ENCODE measurements around the gene SUFU.

The SUFU gene

DNA sequence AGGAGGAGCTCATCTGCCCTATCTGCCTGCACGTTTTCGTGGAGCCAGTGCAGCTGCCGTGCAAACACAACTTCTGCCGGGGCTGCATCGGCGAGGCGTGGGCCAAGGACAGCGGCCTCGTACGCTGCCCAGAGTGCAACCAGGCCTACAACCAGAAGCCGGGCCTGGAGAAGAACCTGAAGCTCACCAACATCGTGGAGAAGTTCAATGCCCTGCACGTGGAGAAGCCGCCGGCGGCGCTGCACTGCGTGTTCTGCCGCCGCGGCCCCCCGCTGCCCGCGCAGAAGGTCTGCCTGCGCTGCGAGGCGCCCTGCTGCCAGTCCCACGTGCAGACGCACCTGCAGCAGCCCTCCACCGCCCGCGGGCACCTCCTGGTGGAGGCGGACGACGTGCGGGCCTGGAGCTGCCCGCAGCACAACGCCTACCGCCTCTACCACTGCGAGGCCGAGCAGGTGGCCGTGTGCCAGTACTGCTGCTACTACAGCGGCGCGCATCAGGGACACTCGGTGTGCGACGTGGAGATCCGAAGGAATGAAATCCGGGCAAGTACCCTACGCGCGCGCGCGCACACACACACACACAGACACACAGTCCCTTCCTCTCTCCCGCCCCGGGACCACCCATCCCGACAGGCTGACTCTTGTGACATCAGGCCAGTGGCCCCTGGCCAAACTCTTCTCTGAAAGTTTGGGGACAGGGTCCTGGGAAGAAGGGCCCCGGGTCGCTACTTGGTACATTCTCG, 141.0 kb downstream of the SUFU start:
- H3K27me3 ChIP-seq (ENCODE audit: control insufficient read depth in 3 of 3, insufficient read depth in 3 of 3, low read depth in 1 of 3, low read length in 3 of 3) = no peaks in the 10 kb centered on the region
- peak overlapping the region; percentile 96 for H2BK15ac ChIP-seq (ENCODE audit: low read length)
- H3K36me3 ChIP-seq (replicated peaks in 1 of 2; ENCODE audit: control insufficient read depth in 2 of 2, insufficient read depth in 2 of 2, low read length in 2 of 2) = peaks cover 2 to 26% of the 10 kb centered on the region in 2 donors
- no peak overlapping the region for H2AFZ ChIP-seq (ENCODE audit: low read length)
- H3K9me3 ChIP-seq (replicated peaks in 1 of 2; ENCODE audit: control insufficient read depth in 2 of 2, insufficient read depth in 1 of 2, low read depth in 1 of 2, low read length in 2 of 2) = no peaks in the 10 kb centered on the region
- H4K8ac ChIP-seq (ENCODE audit: low read depth, low read length) = no peak overlapping the region
- WGBS, 2 donors (ENCODE audit: extremely low coverage in 2 of 2, insufficient read length in 2 of 2, insufficient replicate concordance in 1 of 2) = no CpG with 5 or more reads among the region's 62 CpGs
- peak overlapping the region; percentile 100 for H3K18ac ChIP-seq (ENCODE audit: low read length)
- peak overlapping the region; percentile 99 for H3K4ac ChIP-seq (ENCODE audit: low read length)
- H3K4me2 ChIP-seq (ENCODE audit: insufficient read depth, low read length, poor library complexity, severe bottlenecking) = peak overlapping the region; percentile 98
- H3K27ac ChIP-seq (replicated peaks; ENCODE audit: low read length) = no peak overlapping the region
- H3K4me1 ChIP-seq (ENCODE audit: control insufficient read depth in 2 of 2, insufficient read depth in 1 of 2, low read depth in 1 of 2, low read length in 2 of 2) = peaks cover 35 to 38% of the 10 kb centered on the region in 2 donors
- H2BK120ac ChIP-seq (ENCODE audit: low read depth, low read length) = peak overlapping the region; percentile 95
- H2BK12ac ChIP-seq (ENCODE audit: low read length) = peak overlapping the region; percentile 75
- H3K23ac ChIP-seq (ENCODE audit: low read depth, low read length, poor library complexity) = peak overlapping the region; percentile 94
- peak overlapping the region; percentile 99 for H2AK5ac ChIP-seq (ENCODE audit: low read depth, low read length)
- H3K4me3 ChIP-seq (ENCODE audit: low read length in 2 of 2) = peak overlapping the region; percentile 82 to 90
- DNase-seq (ENCODE audit: low spot score) = peak; percentile 62
- H3K14ac ChIP-seq (ENCODE audit: low read length) = peak overlapping the region; percentile 99
- peak overlapping the region; percentile 99 for H3K9ac ChIP-seq (ENCODE audit: low read depth, low read length, poor library complexity)
- peaks cover 22% of the 10 kb centered on the region for H3K79me1 ChIP-seq (ENCODE audit: low read depth, low read length)
- no peak overlapping the region for H4K91ac ChIP-seq (ENCODE audit: low read depth, low read length, poor library complexity)
- H2BK5ac ChIP-seq (ENCODE audit: low read length) = peak overlapping the region; percentile 71

GRCh38 chr10:102645388-102645740, 141.6 kb downstream of the SUFU start:
- WGBS, 2 donors (ENCODE audit: extremely low coverage in 2 of 2, insufficient read length in 2 of 2, insufficient replicate concordance in 1 of 2) = no CpG with 5 or more reads among the region's 12 CpGs

DNA sequence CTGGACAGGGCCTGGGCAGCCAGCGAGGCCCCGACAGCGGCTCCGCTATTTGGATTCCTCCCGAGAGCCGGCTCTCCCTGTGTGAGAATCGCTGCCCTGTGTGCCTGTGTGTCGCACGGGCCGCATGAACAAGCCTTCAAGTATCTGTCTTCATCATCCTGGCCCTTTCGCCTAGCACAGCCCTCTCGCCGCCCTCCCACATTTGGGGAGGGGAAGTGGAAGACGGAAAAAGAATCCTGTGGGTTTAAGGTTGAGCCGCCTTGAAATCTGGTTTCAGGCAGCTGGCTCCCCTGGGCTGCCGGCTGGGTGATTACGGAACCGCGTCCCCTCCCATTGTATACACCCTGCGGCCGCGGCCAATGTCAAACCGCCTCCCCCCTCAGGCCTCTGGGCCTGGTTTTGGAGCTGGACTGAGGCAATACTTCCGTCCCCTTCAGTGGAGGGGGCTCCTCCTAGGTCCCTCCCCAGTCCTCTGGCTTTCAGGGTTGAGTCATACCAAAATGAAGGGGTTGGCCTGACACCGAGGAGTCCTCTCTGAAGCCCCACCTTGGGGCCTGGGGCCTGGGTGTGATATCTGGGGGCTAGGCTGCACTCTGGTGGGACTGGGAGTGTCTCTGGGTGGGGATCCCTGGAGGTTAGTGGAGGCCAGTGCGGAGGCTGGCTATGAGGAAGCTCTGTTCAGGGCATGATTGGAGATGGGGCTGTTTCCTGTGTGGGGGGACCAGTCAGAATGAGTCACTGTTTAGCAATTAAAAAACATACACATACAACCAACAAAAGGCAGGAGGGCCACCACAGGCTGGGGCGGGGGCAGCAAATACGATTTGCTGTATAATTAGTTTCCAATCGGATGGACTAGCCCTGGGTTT, 142.2 kb downstream of the SUFU start:
- Histone ChIP-seq H2BK5ac (ENCODE audit: low read length) (peak overlapping the region; percentile 54), H2AK5ac (ENCODE audit: low read depth, low read length) (peak overlapping the region; percentile 53), H3K4me1 (ENCODE audit: control insufficient read depth in 2 of 2, insufficient read depth in 1 of 2, low read depth in 1 of 2, low read length in 2 of 2) (peaks cover 46 to 48% of the 10 kb centered on the region in 2 donors), H3K9me3 (replicated peaks in 1 of 2; ENCODE audit: control insufficient read depth in 2 of 2, insufficient read depth in 1 of 2, low read depth in 1 of 2, low read length in 2 of 2) (no peaks in the 10 kb centered on the region), H4K91ac (ENCODE audit: low read depth, low read length, poor library complexity) (no peak overlapping the region), H3K27ac (replicated peaks; ENCODE audit: low read length) (no peak overlapping the region), H2AFZ (ENCODE audit: low read length) (no peak overlapping the region), H3K14ac (ENCODE audit: low read length) (no peak overlapping the region), H3K9ac (ENCODE audit: low read depth, low read length, poor library complexity) (peak overlapping the region; percentile 99), H3K23ac (ENCODE audit: low read depth, low read length, poor library complexity) (peak overlapping the region; percentile 3), H2BK15ac (ENCODE audit: low read length) (peak overlapping the region; percentile 80), H3K4ac (ENCODE audit: low read length) (no peak overlapping the region), H4K8ac (ENCODE audit: low read depth, low read length) (no peak overlapping the region), H2BK120ac (ENCODE audit: low read depth, low read length) (no peak overlapping the region), H3K79me1 (ENCODE audit: low read depth, low read length) (peaks cover 28% of the 10 kb centered on the region), H2BK12ac (ENCODE audit: low read length) (no peak overlapping the region), H3K4me3 (ENCODE audit: low read length in 2 of 2) (peak overlapping the region; percentile 82 to 90), H3K4me2 (ENCODE audit: insufficient read depth, low read length, poor library complexity, severe bottlenecking) (peak overlapping the region; percentile 98), H3K36me3 (replicated peaks in 1 of 2; ENCODE audit: control insufficient read depth in 2 of 2, insufficient read depth in 2 of 2, low read length in 2 of 2) (peaks cover 2 to 33% of the 10 kb centered on the region in 2 donors), H3K18ac (ENCODE audit: low read length) (peak overlapping the region; percentile 94), H3K27me3 (ENCODE audit: control insufficient read depth in 3 of 3, insufficient read depth in 3 of 3, low read depth in 1 of 3, low read length in 3 of 3) (no peaks in the 10 kb centered on the region)
- DNase-seq (ENCODE audit: low spot score) = no peak
- WGBS, 2 donors (ENCODE audit: extremely low coverage in 2 of 2, insufficient read length in 2 of 2, insufficient replicate concordance in 1 of 2) = no CpG with 5 or more reads among the region's 29 CpGs

More at GRCh38 chr10:102645388-102645740, 141.6 kb downstream of the SUFU start:
- Histone ChIP-seq H3K9ac (ENCODE audit: low read depth, low read length, poor library complexity) (peak overlapping the region; percentile 99), H3K23ac (ENCODE audit: low read depth, low read length, poor library complexity) (peak overlapping the region; percentile 94), H2BK12ac (ENCODE audit: low read length) (no peak overlapping the region), H3K4ac (ENCODE audit: low read length) (no peak overlapping the region), H2BK5ac (ENCODE audit: low read length) (peak overlapping the region; percentile 71), H2BK15ac (ENCODE audit: low read length) (peak overlapping the region; percentile 96), H3K18ac (ENCODE audit: low read length) (peak overlapping the region; percentile 100), H3K4me3 (ENCODE audit: low read length in 2 of 2) (peak overlapping the region; percentile 82 to 90), H3K4me1 (ENCODE audit: control insufficient read depth in 2 of 2, insufficient read depth in 1 of 2, low read depth in 1 of 2, low read length in 2 of 2) (peaks cover 41 to 42% of the 10 kb centered on the region in 2 donors), H3K79me1 (ENCODE audit: low read depth, low read length) (peaks cover 23% of the 10 kb centered on the region), H2AK5ac (ENCODE audit: low read depth, low read length) (peak overlapping the region; percentile 53), H3K14ac (ENCODE audit: low read length) (peak overlapping the region; percentile 75), H4K91ac (ENCODE audit: low read depth, low read length, poor library complexity) (no peak overlapping the region), H4K8ac (ENCODE audit: low read depth, low read length) (no peak overlapping the region), H2AFZ (ENCODE audit: low read length) (no peak overlapping the region), H3K36me3 (replicated peaks in 1 of 2; ENCODE audit: control insufficient read depth in 2 of 2, insufficient read depth in 2 of 2, low read length in 2 of 2) (peaks cover 2 to 27% of the 10 kb centered on the region in 2 donors), H3K27me3 (ENCODE audit: control insufficient read depth in 3 of 3, insufficient read depth in 3 of 3, low read depth in 1 of 3, low read length in 3 of 3) (no peaks in the 10 kb centered on the region), H3K27ac (replicated peaks; ENCODE audit: low read length) (no peak overlapping the region), H3K9me3 (replicated peaks in 1 of 2; ENCODE audit: control insufficient read depth in 2 of 2, insufficient read depth in 1 of 2, low read depth in 1 of 2, low read length in 2 of 2) (no peaks in the 10 kb centered on the region), H2BK120ac (ENCODE audit: low read depth, low read length) (no peak overlapping the region), H3K4me2 (ENCODE audit: insufficient read depth, low read length, poor library complexity, severe bottlenecking) (peak overlapping the region; percentile 98)
- peak; percentile 56 for DNase-seq (ENCODE audit: low spot score)
